HG03196 (cell line): Measurements from ENCODE around the gene CHMP4B.

Experiments
- ATAC-seq: cut with Tn5 transposase; IDR thresholded peaks from one replicate; pipeline ENCODE4 v1.9.1; 2021; ENCODE audit not compliant: unreplicated experiment

The CHMP4B gene, protein sequence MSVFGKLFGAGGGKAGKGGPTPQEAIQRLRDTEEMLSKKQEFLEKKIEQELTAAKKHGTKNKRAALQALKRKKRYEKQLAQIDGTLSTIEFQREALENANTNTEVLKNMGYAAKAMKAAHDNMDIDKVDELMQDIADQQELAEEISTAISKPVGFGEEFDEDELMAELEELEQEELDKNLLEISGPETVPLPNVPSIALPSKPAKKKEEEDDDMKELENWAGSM

GRCh38 chr20:33810885-33811775 lies at the start of gene CHMP4B:
CHMP4B (plus strand) TSS chr20:33811348; CDS start chr20:33811469, 121 bp downstream.
- ATAC-seq, result peak; percentile 95

GRCh38 chr20:33761698-33762250 lies 49.4 kb upstream of the CHMP4B start:
- ATAC-seq, result no peak

- ATAC-seq, result no peak
These were observed 46.0 kb upstream of the CHMP4B start for GRCh38 chr20:33765099-33765498.

DNA sequence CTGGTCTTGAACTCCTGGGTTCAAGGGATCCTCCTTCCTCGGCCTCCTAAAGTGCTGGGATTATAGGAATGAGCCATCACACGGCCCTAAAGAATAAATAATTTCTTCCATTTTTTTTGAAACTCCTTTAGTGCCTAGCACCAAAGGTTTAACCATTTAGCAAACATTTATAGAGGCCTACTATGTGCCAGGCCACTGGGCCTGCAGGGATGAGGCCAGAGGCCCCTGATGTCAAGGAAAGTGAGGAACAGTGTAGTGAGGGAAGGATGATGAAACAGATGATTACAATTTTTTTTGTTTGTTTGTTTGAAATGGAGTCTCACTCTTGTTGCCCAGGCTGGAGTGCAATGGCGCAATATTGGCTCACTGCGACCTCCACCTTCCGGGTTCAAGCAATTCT lies 45.6 kb upstream of the CHMP4B start:
- ATAC-seq, result no peak

DNA sequence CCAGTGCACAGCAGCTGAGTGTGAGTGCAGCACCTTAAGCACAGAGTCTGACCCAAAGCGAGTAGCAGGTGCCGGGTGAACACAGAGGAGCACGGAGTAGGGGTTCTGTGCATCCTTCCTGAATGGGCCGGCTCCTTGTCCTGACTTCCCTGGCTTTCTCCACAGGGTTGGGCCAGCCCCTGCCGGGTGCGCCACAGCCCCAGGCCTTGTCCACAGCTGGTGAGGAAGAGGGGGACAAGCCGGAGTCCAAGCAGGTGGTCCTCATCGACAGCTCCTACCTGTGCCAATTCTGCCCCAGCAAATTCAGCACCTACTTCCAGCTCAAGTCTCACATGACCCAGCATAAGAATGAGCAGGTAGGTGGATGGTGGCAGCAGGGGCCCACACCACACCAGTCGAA lies 44.5 kb upstream of the CHMP4B start:
- ATAC-seq, result no peak

DNA sequence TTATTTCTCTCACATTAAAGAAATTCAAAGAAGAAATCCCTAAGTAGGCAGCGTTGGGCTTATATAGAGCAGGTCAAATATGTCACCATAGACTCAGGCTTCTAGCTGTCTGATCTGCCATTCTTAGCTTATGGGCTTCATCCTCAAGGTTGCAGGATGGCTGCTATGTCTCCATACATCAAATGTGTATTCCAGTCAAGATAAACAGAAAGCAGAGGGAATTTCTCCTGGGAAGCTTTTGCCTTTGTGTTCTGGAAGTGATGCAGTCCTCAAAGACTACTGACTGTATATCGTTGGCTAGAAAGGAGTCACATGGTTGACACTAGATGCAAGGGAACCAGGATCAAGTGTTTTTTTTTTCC lies 43.4 kb upstream of the CHMP4B start:
- ATAC-seq, result no peak

- ATAC-seq, result no peak
These were observed 42.1 kb upstream of the CHMP4B start for GRCh38 chr20:33769043-33769442.

- ATAC-seq, result no peak
These were observed 41.1 kb upstream of the CHMP4B start for GRCh38 chr20:33770005-33770404.

- no peak for ATAC-seq
These were observed 39.2 kb upstream of the CHMP4B start for GRCh38 chr20:33771938-33772337.

- no peak for ATAC-seq
These were observed 38.7 kb upstream of the CHMP4B start for GRCh38 chr20:33772439-33772838.

DNA sequence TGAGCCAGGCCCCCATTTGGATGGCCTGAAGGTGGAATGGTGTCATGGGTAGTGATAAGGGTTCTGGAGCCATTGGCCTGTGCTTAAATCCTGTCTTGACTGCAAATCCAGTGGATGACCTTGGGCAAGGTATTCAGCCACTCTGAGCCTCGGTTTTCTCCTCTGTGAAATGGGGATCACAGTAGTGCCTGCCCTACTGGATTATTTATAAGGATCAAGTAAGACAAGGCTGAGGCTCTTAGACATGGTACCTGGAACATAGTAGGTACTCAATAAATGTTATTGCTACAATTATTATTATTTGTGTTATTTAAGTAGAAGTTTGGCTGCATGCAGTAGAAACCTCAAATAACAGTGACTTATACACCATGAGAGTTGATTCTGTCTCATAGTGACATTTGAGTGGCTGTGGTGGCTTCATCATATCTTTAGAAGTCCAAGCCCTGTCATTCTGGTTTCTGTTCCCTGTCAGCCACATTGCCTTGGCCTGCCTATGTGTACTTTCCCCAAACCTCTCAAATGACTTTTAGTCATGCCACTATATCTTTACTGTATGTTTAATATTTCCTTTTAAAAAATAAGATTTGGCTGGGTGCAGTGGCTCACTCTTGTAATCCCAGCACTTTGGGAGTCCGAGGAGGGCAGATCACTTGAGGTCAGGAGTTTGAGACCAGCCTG lies 37.6 kb upstream of the CHMP4B start:
- ATAC-seq, result no peak

- no peak for ATAC-seq
These were observed 33.3 kb upstream of the CHMP4B start for GRCh38 chr20:33777816-33778215.

- no peak for ATAC-seq
These were observed 30.0 kb upstream of the CHMP4B start for GRCh38 chr20:33781133-33781532.

DNA sequence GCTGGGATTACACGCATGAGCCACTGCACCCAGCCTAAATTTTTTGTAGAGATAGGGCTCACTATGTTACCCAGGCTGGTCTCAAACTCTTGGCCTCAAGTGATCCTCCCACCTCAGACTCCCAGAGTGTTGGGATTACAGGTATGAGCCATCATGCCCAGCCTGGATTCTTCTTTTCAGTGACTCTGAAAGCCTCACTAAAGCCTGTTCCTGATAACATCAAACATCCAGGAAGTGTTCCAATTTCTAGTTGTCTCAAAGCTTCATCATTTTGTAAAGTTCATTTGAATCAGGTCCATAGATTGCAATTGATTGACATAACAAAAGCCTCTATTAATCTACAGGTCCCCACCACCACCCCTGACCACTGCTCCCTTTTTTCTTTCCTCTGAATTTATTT lies 29.2 kb upstream of the CHMP4B start:
- ATAC-seq, result no peak

GRCh38 chr20:33783256-33783655 lies 27.9 kb upstream of the CHMP4B start:
- no peak for ATAC-seq

DNA sequence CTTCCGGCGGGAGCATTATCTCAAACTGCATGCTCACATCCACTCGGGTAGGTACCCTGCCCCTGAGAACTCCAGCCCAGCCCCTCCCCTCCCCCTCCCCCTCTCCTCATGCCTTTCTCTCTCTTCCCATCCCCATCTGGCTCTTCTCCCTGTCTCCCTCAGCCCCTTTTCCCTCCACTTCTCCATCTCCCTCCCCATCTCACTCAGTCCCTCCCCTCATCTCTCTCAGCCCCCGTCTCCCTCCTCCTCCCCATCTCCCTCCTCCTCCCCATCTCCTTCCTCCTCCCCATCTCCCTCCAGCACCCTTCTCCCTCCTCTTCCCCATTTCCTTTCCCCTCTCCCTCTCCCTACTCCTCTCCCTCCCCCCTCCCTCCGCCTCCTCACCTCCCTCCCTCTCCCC lies 27.3 kb upstream of the CHMP4B start:
- no peak for ATAC-seq

GRCh38 chr20:33784225-33784624 lies 26.9 kb upstream of the CHMP4B start:
- ATAC-seq, result no peak

GRCh38 chr20:33785503-33785902 lies 25.6 kb upstream of the CHMP4B start:
- no peak for ATAC-seq

DNA sequence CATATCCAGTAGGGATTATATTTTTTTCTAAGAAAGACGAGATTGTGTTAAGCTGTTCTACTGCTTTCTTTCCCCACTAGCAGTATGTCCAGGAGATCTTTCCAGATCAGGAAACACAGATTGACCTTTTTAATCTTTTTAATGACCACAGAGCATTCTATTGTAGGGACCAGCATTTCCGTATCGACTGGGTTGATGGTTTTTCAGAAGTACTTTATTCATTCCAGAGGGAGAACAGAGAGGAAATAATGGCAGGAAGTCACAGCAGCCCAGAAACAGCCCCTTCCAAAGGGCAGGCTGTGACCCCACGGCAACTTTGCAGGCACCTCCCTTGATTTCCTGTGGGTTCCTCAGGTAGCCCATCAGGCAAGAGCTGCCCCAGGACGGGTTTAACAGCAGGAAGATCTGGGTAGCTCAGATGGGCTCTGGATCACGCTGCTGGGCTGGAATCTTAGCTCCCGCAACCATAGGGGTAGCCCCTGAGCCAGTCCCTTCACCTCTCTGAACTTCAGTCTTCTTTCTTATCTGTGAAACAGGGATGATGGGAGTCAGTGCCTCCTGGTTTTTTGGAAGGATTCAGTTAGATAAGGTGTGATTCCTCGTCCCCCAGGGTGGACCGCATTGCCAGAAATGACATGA lies 23.8 kb upstream of the CHMP4B start:
- no peak for ATAC-seq

GRCh38 chr20:33788351-33789049 lies 22.6 kb upstream of the CHMP4B start:
- ATAC-seq, result no peak
